AG10803 (cell line): Measurements from ENCODE around the gene AEBP2.

Experiments
- DNase-seq: peaks from one replicate; pipeline ENCODE4 v3.0.0; 2010; ENCODE audit warnings: low read depth
- H3K4me3 ChIP-seq: 2 replicates; pipeline ENCODE4 v1.5.1; 2011; ENCODE audit warnings: mild to moderate bottlenecking, low read length, control low read depth
- CTCF ChIP-seq: conservative IDR thresholded peaks from 2 replicates; pipeline ENCODE4 v1.5.1; 2011; ENCODE audit warnings: mild to moderate bottlenecking, low read length, control low read depth, inconsistent platforms

The AEBP2 gene

GRCh38 chr12:19436931-19437330 lies 2.4 kb upstream of the AEBP2 start:
- no peak overlapping the region for H3K4me3 ChIP-seq
- DNase-seq: no peak
- TF ChIP-seq CTCF: no peak

- no peak overlapping the region for H3K4me3 ChIP-seq
- TF ChIP-seq CTCF: no peak
- DNase-seq: no peak
Measured at GRCh38 chr12:19437996-19438395, 1.3 kb upstream of the AEBP2 start.

- no peak for TF ChIP-seq CTCF
- DNase-seq: peak; percentile 39
Measured at GRCh38 chr12:19440019-19440858, 947 bp downstream of the AEBP2 start.

GRCh38 chr12:19440916-19441315 lies 1.6 kb downstream of the AEBP2 start:
- no peak for DNase-seq
- peak overlapping the region; percentile 83 for H3K4me3 ChIP-seq
- TF ChIP-seq CTCF: no peak

More at GRCh38 chr12:19440019-19440858, 947 bp downstream of the AEBP2 start:
- H3K4me3 ChIP-seq: peak overlapping the region; percentile 83

GRCh38 chr12:19443585-19443984 lies 4.3 kb downstream of the AEBP2 start:
- no peak for DNase-seq
- H3K4me3 ChIP-seq: no peak overlapping the region
- no peak for TF ChIP-seq CTCF

GRCh38 chr12:19444097-19444496 lies 4.8 kb downstream of the AEBP2 start:
- no peak for TF ChIP-seq CTCF
- no peak for DNase-seq
- no peak overlapping the region for H3K4me3 ChIP-seq

- no peak overlapping the region for H3K4me3 ChIP-seq
- no peak for TF ChIP-seq CTCF
- DNase-seq: no peak
Measured at GRCh38 chr12:19447386-19447785, 8.1 kb downstream of the AEBP2 start.
